Dendritic cell treated with granulocyte-macrophage colony-stimulating factor and Interleukin-4, amounts not matched to agents 40 ng/mL and 50 ng/mL, for 4 days (primary cell): ENCODE data around the gene CEP112.
"Not testable (repeated sequence)": the region's sequence is repeated elsewhere in the genome, so short reads cannot be mapped to it uniquely, and the experiment has no call there.

Experiments used
- H3K27ac Mint-ChIP-seq: one replicate; pipeline ENCODE4 v1.8.0; 2022; ENCODE audit warnings: mild to moderate bottlenecking, mixed read lengths
- H3K27me3 Mint-ChIP-seq: one replicate; pipeline ENCODE4 v1.8.0; 2022; ENCODE audit warnings: mild to moderate bottlenecking, mixed read lengths
- H3K36me3 Mint-ChIP-seq: one replicate; pipeline ENCODE4 v1.8.0; 2022; ENCODE audit warnings: low read depth, mixed read lengths
- H3K4me1 Mint-ChIP-seq: one replicate; pipeline ENCODE4 v1.8.0; 2022; ENCODE audit warnings: low read depth, mixed read lengths
- H3K4me3 Mint-ChIP-seq: one replicate; pipeline ENCODE4 v1.8.0; 2022; ENCODE audit warnings: mild to moderate bottlenecking, moderate library complexity, mixed read lengths
- H3K9me3 Mint-ChIP-seq: one replicate; pipeline ENCODE4 v1.8.0; 2022; ENCODE audit warnings: mixed read lengths
- intact Hi-C: fragments of 100-400 bp; cut with micrococcal nuclease; formaldehyde crosslinking; loops from one replicate; pipeline ENCODE4 v1.15.0; 2022

Gene CEP112

DNA sequence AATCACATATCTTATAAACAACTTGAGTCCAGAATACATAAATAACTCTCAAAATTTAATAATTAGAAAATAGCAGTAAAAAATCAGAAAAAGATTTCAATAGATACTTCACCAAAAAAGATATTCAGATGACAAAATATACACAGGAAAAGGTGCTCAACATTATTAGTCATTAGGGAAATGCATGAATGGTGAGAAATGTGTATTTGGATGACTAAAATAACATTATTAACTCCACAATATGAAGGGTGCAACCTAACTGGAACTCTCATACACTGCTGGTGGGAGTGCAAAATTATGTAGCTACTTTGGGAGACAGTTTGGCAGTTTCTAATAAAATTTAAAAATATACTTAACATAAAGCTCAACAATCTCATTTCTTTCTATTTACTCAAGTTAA, 368.2 kb downstream of the CEP112 start:
- Mint-ChIP-seq H3K36me3 (no peaks in the 10 kb centered on the region), H3K4me3 (no peak overlapping the region), H3K27ac (no peak overlapping the region), H3K27me3 (no peaks in the 10 kb centered on the region), H3K9me3 (peaks cover 12% of the 10 kb centered on the region), H3K4me1 (no peaks in the 10 kb centered on the region)
- intact Hi-C loops: no loop called here

DNA sequence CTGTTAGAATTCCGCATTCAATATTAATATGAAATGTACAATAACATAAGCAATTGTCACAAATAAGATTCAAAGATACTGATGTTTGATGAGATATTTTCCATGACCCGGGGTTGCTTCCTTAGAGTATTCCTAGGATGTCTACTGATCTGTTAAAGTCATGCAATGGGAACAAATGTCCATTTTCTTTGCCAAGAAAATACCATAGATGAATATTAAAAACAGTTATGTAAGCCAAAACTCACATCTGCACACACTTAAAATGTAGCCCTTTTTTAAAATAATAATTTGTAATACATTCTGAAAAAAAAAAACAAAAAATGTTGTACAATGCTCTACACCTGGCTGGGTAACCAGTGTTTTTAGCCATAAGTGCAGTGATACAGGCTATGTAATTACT, 371.1 kb downstream of the CEP112 start:
- Mint-ChIP-seq H3K9me3 (no peaks in the 10 kb centered on the region), H3K4me3 (no peak overlapping the region), H3K36me3 (no peaks in the 10 kb centered on the region), H3K27ac (no peak overlapping the region), H3K4me1 (no peaks in the 10 kb centered on the region), H3K27me3 (no peaks in the 10 kb centered on the region)
- intact Hi-C loops: no loop called here

DNA sequence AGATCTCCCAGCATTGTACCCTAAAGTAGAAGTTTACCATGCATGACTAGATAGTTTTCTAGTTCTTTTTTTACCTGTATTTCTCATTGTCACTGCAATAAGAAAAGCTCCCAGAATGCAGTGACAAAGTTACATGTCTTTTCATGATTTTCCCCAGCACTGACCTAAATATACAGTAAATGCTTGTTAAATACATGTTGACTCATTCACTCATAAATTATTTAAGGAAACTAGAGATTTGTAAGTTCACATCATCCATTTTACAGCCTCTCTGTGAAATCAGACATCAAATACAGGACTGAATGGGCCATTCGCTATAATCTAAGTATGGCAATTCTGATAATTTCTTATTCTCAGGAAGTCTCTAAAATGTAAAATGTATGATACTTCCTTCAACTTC, 371.6 kb downstream of the CEP112 start:
- intact Hi-C loops: no loop called here
- H3K4me1 Mint-ChIP-seq: no peaks in the 10 kb centered on the region
- no peaks in the 10 kb centered on the region for H3K9me3 Mint-ChIP-seq
- no peak overlapping the region for H3K4me3 Mint-ChIP-seq
- no peaks in the 10 kb centered on the region for H3K36me3 Mint-ChIP-seq
- no peak overlapping the region for H3K27ac Mint-ChIP-seq
- no peaks in the 10 kb centered on the region for H3K27me3 Mint-ChIP-seq

DNA sequence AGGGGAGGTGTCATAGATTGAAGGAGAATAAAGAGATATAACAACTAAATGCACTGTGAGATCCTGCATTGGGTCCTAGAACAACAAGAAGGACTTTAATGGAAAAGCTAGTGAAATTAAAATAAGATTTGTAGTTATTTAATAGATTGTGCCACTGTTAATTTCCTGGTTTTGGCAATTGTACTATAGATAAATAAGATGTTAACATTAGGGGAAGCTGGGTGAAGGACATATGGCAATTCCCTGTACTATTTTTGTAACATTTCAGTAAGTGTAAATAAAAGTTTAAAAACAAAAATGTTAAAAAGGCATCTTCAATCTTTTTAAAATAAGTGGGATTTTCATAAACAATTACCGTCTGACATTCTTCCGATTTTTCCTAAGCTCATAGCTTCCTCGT, 372.1 kb downstream of the CEP112 start:
- Mint-ChIP-seq H3K9me3 (no peaks in the 10 kb centered on the region), H3K27ac (no peak overlapping the region), H3K27me3 (no peaks in the 10 kb centered on the region), H3K4me3 (no peak overlapping the region), H3K4me1 (no peaks in the 10 kb centered on the region), H3K36me3 (no peaks in the 10 kb centered on the region)
- intact Hi-C loops: no loop called here

DNA sequence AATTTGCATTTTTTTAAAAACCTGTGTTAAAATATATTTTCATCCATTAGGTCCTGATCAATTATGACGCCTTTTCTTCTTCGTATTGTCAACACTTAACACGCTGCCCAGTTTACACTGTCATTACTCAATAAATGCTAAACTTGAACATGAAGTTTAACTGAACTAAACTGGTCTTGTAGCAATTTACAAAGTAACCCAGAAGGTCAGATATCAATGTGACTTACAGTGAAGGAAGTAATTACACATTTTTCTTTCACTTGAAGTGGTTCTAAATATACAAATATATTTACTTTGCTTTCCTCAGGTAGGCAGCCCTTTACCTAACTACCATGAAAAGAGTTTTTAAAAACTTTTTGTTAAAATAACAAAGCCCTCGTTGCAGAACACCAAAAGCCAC, 374.0 kb downstream of the CEP112 start:
- Mint-ChIP-seq H3K4me1 (no peaks in the 10 kb centered on the region), H3K36me3 (no peaks in the 10 kb centered on the region), H3K27ac (no peak overlapping the region), H3K4me3 (no peak overlapping the region), H3K9me3 (no peaks in the 10 kb centered on the region), H3K27me3 (no peaks in the 10 kb centered on the region)
- intact Hi-C loops: no loop called here

DNA sequence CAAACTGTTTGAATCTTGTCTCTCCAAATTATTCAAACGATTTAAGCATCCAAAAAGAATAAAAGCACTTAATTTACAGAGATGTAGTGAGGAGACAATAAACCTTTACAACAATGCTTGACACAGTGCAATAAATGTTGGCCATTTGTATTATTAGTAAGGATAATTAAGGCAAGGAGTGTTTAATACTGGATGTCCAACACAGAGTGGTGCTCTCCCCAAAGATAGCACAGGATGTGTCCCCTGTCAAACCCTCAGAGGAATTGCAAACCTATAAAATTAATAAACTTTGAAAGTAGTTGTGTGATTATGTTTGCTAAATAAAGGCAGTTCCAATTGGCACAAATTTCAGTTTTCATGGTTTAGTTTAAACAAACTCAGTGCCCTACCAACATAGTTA, 377.5 kb downstream of the CEP112 start:
- no peak overlapping the region for H3K4me3 Mint-ChIP-seq
- no peaks in the 10 kb centered on the region for H3K4me1 Mint-ChIP-seq
- no peaks in the 10 kb centered on the region for H3K27me3 Mint-ChIP-seq
- no peaks in the 10 kb centered on the region for H3K36me3 Mint-ChIP-seq
- H3K9me3 Mint-ChIP-seq: peaks cover 16% of the 10 kb centered on the region
- intact Hi-C loops: no loop called here
- H3K27ac Mint-ChIP-seq: no peak overlapping the region

- Mint-ChIP-seq H3K27ac (no peak overlapping the region), H3K9me3 (peaks cover 27% of the 10 kb centered on the region), H3K4me1 (no peaks in the 10 kb centered on the region), H3K36me3 (no peaks in the 10 kb centered on the region), H3K27me3 (no peaks in the 10 kb centered on the region), H3K4me3 (no peak overlapping the region)
- intact Hi-C loops: no loop called here
Observed at GRCh38 chr17:65813306-65813705, 378.6 kb downstream of the CEP112 start.

GRCh38 chr17:65811043-65811442, 380.9 kb downstream of the CEP112 start:
- Mint-ChIP-seq H3K4me1 (no peaks in the 10 kb centered on the region), H3K36me3 (no peaks in the 10 kb centered on the region), H3K9me3 (peaks cover 44% of the 10 kb centered on the region), H3K4me3 (no peak overlapping the region), H3K27me3 (no peaks in the 10 kb centered on the region), H3K27ac (no peak overlapping the region)
- intact Hi-C loops: no loop called here

DNA sequence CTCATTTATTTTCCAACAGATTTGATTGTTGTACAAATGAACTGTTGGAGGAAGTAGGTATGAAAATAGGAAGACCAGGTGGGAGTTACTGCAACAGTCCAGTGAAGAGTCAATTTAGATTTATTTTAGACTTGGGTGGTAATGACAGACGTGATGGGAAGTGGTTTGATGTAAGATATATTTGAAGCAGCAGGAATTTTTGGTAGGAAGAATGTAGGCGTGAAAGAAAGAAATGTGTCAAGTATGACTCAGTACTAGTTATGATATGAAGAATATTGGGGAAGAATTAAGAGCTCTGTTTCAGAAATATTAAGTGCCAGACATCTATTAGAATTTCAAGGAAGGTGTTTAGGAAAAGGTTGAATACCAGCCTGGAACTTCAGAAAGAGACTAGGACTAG, 382.6 kb downstream of the CEP112 start:
- no peaks in the 10 kb centered on the region for H3K36me3 Mint-ChIP-seq
- intact Hi-C loops: no loop called here
- H3K27ac Mint-ChIP-seq: no peak overlapping the region
- H3K27me3 Mint-ChIP-seq: no peaks in the 10 kb centered on the region
- H3K9me3 Mint-ChIP-seq: peaks cover 49% of the 10 kb centered on the region
- H3K4me1 Mint-ChIP-seq: no peaks in the 10 kb centered on the region
- H3K4me3 Mint-ChIP-seq: no peak overlapping the region

- H3K27ac Mint-ChIP-seq, H3K4me3 Mint-ChIP-seq, H3K4me1 Mint-ChIP-seq, H3K27me3 Mint-ChIP-seq, H3K36me3 Mint-ChIP-seq, intact Hi-C loops: not testable (repeated sequence)
- peaks cover 49% of the 10 kb centered on the region for H3K9me3 Mint-ChIP-seq
Observed at GRCh38 chr17:65808566-65808965, 383.4 kb downstream of the CEP112 start.

- H3K4me1 Mint-ChIP-seq: no peaks in the 10 kb centered on the region
- intact Hi-C loops: no loop called here
Observed at GRCh38 chr17:65807361-65807760, 384.6 kb downstream of the CEP112 start.

DNA sequence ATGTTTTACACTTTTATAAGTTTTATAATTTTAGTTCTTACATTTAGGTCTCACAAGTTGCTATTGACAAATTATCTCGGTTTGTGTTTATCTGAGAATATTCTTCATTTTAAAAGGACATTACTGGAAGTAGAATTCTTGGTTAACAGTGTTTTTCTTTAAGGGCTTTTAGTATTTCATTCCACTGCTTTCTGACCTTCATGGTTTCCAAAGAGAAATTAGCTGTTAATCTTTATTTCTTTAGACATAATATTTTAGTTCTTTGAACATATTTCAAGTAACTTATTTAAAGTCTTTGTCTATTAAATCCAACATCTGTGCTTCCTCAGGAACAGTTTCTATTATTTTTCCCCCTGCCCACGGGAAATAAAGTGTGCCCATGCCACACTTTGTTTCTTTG, 390.4 kb downstream of the CEP112 start:
- peaks cover 35% of the 10 kb centered on the region for H3K9me3 Mint-ChIP-seq
- no peaks in the 10 kb centered on the region for H3K27me3 Mint-ChIP-seq
- no peaks in the 10 kb centered on the region for H3K4me1 Mint-ChIP-seq
- no peak overlapping the region for H3K4me3 Mint-ChIP-seq
- no peaks in the 10 kb centered on the region for H3K36me3 Mint-ChIP-seq
- no peak overlapping the region for H3K27ac Mint-ChIP-seq
- intact Hi-C loops: no loop called here

More at GRCh38 chr17:65807361-65807760, 384.6 kb downstream of the CEP112 start:
- H3K36me3 Mint-ChIP-seq: no peaks in the 10 kb centered on the region
- H3K27ac Mint-ChIP-seq: no peak overlapping the region
- H3K27me3 Mint-ChIP-seq: no peaks in the 10 kb centered on the region
- H3K4me3 Mint-ChIP-seq: no peak overlapping the region
- peaks cover 56% of the 10 kb centered on the region for H3K9me3 Mint-ChIP-seq

DNA sequence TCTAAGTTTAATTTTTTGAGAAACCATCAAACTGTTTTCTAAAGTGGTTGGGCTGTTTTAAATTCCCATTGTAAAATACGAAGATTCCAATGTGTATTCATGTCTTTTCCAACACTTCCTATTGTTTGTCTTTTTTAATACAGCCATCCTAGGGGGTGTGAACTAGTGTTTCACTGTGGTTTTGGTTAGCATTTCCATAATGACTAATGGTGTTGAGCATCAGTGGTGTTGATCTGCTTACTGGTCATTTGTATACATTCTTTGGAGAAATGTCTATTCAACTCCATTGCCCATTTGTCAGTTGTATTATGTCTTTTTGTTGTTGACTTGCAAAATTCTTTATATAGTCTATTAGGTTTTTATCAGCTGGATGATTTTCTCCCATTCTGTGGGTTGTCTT, 391.3 kb downstream of the CEP112 start:
- no peak overlapping the region for H3K4me3 Mint-ChIP-seq
- intact Hi-C loops: no loop called here
- H3K27ac Mint-ChIP-seq: no peak overlapping the region
- H3K36me3 Mint-ChIP-seq: no peaks in the 10 kb centered on the region
- H3K27me3 Mint-ChIP-seq: no peaks in the 10 kb centered on the region
- H3K4me1 Mint-ChIP-seq: no peaks in the 10 kb centered on the region
- H3K9me3 Mint-ChIP-seq: peaks cover 27% of the 10 kb centered on the region

GRCh38 chr17:65799869-65800268, 392.1 kb downstream of the CEP112 start:
- intact Hi-C loops: loop anchor here (10.0 kb wide), 1 partner anchor 565 kb away; no protein-coding TSS in a partner anchor
- H3K36me3 Mint-ChIP-seq: no peaks in the 10 kb centered on the region
- no peaks in the 10 kb centered on the region for H3K27me3 Mint-ChIP-seq
- no peaks in the 10 kb centered on the region for H3K4me1 Mint-ChIP-seq
- no peak overlapping the region for H3K27ac Mint-ChIP-seq
- peaks cover 26% of the 10 kb centered on the region for H3K9me3 Mint-ChIP-seq
- H3K4me3 Mint-ChIP-seq: no peak overlapping the region

- no peaks in the 10 kb centered on the region for H3K4me1 Mint-ChIP-seq
- no peaks in the 10 kb centered on the region for H3K36me3 Mint-ChIP-seq
- intact Hi-C loops: loop anchor here (10.0 kb wide), 1 partner anchor 565 kb away; no protein-coding TSS in a partner anchor
- H3K27me3 Mint-ChIP-seq: no peaks in the 10 kb centered on the region
- no peak overlapping the region for H3K4me3 Mint-ChIP-seq
- no peak overlapping the region for H3K27ac Mint-ChIP-seq
- H3K9me3 Mint-ChIP-seq: peaks cover 26% of the 10 kb centered on the region
Observed at GRCh38 chr17:65799454-65799853, 392.5 kb downstream of the CEP112 start.
